DOHH2 (cell line): ENCODE results near the gene TNFAIP2.
"Not testable (repeated sequence)": the region's sequence is repeated elsewhere in the genome, so short reads cannot be mapped to it uniquely, and the experiment has no call there.

Source experiments
- CTCF ChIP-seq: fragments of 200-600 bp; sonication (generic); IDR thresholded peaks from one replicate; pipeline ENCODE4 v1.5.1; 2014; ENCODE audit warnings: antibody characterized with exemption, mild to moderate bottlenecking, low read depth, low read length; ENCODE audit not compliant: poor library complexity, severe bottlenecking
- EZH2phosphoT487 ChIP-seq: fragments of 200-600 bp; sonication (generic); IDR thresholded peaks from 2 replicates; pipeline ENCODE4 v1.6.1; 2017; ENCODE audit warnings: borderline replicate concordance, mild to moderate bottlenecking, antibody characterized with exemption, low read length, moderate library complexity, mixed read lengths

GRCh38 chr14:103117499-103117898, 5.8 kb upstream of the TNFAIP2 start:
- not testable (repeated sequence) for TF ChIP-seq CTCF, EZH2phosphoT487
